ENCODE results near the gene MTNR1B.

Gene MTNR1B

DNA sequence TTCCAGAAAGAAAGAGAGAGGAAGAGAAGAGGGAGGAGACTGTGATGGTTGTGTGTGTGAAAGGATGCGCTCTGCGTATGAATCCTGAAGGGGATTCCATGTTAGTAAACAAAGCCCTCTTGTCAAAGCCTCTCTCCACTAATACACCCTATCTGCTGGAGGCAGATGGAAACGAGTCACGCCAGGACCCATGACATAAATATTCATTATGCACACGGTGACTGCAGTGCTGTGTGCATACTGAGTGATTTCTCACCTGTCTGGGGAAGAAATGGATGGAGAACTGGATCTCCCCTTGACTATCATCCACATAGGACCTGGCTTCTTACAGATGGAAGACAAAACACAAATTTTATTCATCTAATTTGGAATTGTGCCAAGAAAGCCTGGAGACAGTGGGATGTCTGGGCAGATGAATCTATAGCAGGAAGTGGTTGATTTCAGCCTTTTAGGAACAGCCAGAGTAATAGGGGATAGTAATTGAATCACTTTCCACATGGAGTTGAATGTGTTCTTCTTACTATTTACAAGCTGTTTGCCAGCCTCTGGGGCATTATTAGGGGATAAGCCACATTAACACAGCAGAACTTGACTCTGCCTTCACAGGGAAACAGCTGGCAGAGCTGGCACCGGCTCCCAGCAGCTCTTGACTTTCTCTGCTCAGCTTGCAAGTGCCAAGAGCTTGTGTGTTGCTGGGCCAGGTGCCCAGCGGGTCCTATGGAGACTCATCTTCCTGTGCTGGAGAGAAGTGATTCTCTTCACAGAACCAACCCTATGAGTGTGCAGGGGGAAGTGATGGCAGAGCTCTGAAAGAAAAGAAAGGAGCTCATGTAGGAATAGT lies 9.0 kb downstream of the MTNR1B start:
- DNase-seq = no peak

DNA sequence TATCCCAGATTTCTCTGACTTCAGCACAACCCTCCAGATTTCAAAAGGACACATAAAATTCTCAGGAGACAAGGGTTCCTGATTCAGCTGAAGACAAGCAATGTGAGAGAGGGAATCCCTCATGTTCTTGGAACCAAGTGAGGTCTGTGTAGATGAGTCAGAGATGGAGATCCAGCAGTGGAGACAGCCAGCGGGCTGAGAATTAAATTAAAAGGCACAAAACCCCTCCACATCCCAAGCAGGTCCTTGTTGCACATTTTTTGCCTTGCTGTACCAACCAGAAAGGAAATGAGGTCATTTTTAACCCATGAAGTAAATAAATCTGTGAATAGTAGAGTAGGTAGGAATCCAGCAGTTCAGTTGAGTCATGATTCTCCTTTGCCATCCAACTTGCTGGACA lies 9.7 kb downstream of the MTNR1B start:
- DNase-seq = no peak

DNA sequence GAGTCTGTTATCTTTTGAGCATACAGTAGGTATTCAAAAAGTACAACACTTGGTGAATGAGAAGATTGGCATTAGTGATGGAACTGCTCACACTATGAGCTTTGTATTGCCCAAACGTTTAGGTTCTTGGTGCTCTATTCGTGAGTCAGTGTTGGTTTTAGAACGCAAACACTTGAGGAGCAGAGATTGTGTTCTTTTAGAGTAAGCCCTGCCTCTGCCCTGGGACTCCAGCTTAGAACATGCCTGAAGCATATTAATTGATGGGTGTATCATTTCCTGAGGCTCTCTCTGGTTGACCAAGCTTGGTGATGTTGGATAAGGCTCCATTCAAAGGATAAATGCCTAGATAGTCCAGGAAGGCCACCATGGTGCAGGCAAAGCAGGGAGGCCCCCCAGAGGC lies 10.9 kb downstream of the MTNR1B start:
- DNase-seq = no peak

DNA sequence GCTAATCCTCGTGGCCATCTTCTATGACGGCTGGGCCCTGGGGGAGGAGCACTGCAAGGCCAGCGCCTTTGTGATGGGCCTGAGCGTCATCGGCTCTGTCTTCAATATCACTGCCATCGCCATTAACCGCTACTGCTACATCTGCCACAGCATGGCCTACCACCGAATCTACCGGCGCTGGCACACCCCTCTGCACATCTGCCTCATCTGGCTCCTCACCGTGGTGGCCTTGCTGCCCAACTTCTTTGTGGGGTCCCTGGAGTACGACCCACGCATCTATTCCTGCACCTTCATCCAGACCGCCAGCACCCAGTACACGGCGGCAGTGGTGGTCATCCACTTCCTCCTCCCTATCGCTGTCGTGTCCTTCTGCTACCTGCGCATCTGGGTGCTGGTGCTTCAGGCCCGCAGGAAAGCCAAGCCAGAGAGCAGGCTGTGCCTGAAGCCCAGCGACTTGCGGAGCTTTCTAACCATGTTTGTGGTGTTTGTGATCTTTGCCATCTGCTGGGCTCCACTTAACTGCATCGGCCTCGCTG lies 12.1 kb downstream of the MTNR1B start:
- DNase-seq = no peak

DNA sequence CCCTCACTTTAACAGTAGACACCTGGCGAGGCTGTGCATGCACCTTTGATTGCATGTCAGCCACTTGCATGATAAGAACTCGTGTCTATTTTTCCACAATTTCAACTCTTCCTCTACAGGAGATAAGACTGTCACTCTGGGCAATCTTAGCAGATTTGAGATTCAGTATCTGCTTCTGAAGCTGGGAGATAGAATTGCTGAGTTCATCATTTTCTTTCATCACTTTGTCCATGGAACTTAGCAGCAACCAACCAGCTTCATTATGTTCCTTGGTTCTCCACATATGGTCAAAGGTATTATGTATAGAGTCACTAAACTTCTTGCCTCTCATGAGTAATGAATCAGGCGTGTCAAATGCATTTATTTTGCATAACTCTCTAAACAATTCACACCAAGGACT lies 17.1 kb downstream of the MTNR1B start:
- no peak for DNase-seq

DNA sequence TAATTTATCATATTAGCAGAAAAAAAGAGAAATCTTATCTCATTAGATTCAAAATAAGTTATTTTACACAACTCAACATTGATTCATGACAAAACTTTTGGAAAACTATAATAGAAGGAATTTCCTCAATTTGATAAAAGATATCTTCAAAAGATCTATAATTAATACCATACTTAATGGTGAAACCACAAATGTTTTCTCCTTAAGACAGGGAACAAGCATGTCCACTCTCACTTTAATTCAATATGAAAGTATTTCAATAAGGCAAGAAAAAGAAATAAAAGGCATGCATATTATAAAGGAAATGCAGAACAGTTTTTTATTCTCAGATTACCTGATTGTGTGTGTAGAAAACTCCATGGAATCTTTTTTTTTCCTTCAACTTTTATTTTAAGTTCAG lies 23.6 kb downstream of the MTNR1B start:
- DNase-seq = no peak

DNA sequence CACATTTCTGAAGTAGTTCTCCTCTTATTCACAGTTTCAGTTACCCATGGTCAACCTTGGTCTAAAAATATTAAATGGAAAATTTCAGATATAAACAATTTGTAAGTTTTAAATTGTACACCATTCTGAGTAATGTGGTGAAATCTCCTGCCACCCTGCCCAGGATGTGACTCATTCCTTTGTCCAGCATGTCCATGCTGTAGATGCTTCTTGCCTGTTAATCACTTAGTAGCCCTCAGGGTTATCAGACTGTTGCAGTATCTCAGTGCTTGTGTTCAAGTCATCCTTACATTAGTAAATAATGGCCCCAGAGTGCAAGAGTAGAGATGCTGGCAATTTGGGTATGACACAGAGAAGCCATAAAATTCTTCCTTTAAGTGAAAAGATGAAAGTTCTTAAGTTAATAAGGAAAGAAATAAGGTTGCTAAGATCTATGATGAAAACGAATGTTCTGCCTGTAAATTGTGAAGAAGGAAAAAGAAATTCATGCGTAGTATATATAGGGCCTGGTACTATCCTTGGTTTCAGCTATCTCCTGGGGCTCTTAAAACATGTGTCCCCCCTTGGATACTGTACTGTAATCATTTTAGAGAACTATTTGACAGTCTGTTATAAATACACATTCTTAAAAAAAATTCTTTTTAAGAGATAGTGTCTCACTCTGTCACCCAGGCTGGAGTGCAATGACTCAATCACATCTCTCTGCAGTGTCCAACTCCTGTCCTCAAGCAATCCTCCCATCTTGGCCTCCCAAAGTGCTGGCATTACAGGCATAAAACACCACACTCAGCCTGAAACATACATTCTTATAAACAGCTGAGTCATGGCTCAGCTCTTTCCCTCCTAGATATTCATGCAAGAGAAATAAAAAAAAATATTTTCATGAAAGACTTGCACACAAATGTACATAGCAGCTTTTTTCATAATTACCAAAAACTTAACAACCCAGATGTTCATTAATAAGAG lies 31.3 kb downstream of the MTNR1B start:
- DNase-seq = no peak

DNA sequence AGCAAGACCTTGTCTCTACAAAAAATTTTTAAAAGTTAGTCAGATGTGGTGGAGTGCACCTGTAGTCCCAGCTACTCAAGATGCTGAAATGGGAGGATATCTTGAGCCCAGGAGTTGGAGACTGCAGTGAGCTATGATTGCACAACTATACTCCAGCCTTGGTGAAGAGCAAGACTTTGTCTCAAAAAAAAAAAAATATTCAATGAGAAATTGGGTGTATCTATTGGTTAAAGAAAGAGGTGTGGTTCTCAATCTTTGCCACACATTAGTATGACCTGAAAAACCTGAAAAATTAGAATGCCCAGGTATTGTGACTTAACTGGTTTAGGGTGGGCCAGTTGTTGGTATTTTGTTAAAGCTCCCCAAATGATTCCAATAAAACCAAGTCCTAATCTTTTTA lies 32.4 kb downstream of the MTNR1B start:
- no peak for DNase-seq

DNA sequence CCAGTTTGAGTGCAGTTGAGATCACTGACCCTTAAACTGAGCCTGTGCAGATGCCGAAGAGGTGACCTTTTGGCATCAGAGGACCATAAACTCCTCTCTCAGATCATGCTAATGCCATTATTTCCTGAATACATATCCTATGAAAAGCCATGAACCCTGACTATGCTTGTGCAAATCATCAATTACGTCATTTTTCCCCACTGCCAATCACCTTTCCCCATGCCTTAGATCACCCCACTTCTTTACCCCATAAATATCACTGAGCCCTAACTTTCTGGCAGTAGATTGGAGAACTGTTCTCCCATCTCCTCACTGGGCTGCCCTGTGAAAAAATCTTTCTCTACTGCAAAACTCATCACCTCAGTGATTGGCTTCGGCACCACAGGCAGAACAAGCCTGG lies 32.9 kb downstream of the MTNR1B start:
- DNase-seq = no peak

DNA sequence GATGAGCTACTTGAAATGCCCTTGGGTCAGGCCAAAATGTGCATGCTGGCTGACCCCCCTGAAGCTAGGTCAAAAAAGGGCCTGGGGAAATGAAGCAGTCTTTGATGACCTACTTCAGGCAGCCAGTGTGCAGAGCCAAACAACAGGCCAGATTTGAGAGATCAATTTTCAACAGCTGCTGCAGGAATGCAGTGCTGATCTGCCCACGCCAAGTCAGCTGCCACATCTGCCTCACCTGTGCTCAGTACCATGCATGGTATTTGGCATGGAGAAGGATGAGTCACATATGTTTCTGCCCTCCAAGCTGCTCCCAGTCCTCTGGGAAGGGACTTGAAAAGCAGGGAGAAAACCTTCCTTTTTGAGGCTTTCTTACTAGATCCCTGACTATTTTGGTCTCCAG lies 35.8 kb downstream of the MTNR1B start:
- DNase-seq = no peak

DNA sequence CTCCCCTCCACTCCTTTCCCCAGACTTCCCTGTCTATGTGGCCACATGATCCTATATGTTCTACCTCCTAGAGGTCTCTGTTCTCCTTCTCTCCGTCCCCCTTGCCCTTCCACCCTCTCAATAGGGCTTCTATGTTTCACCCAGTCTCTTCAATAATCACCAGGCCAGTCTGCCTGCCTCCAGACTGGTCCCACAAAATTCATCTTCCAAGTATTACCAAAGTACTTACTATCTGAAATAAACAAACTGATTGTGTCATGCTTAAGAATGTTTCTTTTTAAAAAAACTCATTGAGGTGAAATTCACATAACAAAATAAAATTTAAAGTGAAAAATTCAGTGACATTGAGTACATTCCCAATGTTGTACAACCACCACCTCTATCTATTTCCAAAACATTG lies 44.2 kb downstream of the MTNR1B start:
- DNase-seq = no peak

DNA sequence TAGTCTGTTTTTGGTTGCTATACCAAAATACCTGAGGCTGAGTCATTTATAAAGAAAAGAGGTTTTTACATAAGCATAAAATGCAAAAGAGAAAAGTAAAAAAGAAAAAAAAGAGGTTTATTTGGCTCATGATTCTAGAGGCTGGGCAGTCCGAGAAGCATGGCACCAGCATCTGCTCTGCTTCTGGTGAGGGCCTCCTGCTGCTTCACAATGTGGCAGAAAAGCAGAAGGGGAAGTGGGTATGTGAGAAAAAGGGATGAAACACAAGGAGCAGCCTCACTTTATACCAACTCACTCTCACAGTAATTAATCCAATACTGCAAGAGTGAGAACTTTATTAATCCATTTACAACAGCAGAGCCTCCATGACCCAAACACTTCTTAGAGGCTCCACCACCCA lies 47.1 kb downstream of the MTNR1B start:
- DNase-seq = no peak

DNA sequence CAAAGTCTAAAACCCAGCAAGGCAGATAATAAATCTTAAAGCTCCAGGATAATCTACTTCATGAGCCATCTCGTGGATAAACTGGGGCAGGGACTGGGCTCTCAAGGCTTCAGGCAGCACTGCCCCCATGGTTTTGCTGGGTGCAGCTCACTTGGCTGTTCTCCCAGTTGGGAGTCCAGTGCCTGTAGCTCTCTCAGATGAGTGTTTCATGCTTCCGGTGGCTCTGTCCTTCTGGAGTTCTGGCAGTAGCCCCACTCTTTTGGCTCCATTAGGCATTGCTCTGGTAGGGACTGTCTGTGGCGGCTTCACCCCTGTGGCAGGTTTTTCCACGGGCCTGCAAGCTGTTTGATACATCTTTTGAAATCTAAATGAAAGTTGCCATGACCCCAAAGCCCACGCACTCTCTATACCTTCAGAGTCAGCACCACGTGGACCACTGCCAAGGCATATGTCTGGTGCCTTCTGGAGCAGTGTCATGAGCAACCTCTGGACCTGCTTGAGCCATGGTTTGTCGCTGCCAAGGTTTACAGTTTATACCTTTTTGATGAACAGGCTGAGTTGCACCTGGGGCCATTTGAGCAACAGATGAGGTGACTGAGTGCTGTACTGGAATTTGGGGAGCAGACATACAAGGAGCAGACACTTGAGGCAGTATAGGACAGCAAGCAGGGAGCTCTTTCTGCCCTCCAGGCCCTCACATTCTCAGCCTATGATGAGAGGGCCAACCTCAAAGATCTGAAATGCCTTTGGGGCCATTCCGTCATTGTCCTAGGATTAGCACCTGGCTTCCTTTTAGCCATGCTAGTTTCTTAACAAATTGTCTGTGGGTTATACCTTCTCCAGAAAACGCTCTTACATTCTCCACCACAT lies 48.6 kb downstream of the MTNR1B start:
- no peak for DNase-seq

DNA sequence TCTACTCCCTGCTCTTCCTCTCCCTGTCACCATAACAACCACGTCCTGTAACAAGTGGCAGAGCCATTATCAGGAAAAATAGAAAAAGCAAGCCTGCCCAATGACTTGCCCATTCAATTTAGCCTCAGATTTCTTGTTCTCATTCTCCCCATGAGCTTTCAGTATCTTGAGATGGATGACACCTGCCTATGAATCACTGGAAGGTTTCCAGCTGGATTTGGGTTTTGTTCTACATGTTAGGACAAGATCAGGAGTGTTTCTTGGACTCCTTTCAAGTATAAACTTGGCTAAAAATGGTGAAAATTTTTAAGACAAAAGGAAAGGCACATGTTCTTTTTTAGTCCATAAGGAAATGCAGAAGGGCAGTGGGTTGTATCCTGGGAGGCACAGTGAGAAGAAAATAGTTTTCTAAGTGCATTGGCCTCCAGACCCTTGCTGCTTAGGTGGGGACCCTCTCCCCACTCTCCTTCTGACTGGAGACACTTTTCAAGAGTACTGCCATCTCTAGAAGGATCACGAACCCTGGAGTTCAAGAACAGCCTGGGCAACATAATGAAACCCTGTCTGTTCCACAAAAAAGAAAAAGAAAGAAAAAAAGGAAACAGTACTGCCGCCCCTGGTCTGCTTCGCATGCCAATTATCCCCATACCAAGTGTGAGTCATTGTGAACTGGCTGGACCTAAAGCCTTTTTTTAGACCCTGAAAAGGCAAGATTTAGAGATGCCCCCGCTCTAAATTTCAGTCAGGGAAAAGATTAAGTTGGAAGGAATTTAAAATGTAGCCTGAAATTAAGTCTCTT lies 51.0 kb downstream of the MTNR1B start:
- no peak for DNase-seq

DNA sequence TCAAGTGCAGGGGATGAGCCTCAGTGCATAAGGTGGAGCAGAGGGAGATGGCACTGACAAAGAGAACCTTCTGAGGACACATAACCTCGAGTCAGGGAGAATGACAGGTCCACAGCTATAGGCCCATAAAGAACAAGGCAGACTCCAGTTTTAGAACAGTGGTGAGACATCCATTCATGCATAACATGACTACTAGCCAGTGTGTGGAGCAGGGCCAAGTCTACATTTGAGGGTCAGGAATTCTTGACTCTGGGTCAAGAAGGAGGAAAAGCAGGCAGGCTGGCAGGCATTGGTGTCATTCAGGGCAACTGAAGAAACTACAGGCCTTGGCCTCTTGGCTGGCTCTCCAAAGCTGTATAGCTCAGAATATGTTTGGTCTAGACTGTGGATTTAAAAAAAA lies 54.9 kb downstream of the MTNR1B start:
- no peak for DNase-seq

DNA sequence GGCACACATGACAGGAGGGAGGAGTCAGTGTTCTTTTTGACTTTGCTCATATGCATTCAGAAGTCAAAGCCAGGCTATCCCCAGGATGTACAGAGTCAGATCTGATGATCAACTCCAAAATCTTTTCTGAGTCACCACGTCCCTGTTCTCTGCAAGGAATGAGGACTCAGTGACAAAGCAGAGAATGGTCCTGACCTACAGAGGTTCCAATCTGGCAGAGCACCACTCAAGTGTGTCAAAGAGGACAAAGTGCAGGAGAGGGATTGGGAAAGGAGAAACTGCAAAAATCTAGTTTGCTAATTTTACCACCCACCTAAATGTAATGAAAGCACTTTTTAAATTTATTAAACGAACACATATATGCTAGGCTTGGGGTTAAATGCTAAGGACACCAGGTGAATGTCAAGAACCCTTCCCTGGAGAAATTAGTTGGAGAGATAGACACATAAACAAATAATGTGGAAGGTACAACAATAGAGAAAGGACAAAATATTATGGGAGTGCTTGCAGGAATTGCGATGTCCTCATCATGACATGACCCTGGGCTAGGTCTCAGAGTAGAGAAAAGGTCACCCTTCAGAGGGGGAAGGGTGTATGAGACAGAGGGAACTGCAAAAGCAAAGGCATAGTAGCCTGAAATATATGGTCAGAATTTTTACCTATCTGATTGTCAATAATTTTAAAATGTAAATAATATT lies 56.3 kb downstream of the MTNR1B start:
- DNase-seq = no peak

DNA sequence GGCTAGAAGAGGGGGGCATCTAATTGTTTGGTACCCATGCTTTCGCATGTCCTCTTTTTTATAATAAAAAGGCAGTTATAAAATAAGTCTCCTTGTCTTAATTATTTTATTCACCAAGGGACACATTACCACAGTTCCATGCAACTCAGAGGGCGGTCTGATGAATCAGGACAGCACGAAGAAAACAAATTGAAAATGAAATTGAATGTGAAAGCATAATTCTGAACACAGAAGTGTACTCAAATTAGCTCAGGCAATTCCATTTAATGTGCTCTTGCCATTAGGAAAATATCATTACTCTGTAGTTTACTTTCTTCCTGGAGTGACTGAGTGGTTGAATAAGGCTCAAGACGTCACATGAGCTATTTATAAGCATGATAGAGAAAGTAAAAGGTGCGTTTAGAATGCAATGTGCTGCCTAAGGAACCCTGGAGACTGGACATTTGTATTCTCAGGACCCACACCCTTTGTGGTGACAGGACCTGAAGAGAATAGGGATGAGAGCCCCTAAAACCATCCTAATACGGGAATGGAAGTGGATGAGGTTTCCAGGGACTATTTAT lies 59.6 kb downstream of the MTNR1B start:
- no peak for DNase-seq

DNA sequence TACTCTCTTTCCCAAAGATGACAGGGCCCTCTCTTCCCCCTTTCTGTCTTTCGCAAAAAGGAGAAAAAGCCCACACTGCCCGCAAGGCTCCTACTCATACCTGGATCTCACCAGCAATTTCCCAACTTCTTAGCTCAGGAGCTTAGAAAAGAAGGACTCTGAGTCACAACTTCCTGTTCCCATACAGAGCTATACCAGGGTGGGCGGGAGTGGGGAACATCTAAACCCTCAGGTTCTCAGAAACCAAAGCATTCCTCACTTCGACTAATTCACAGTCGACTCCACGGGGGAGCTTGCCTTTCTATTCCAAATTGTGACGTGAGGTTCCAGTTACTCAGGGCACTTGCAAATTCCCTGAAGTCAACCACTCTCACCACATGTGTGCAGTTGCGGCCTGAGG lies 61.9 kb downstream of the MTNR1B start:
- no peak for DNase-seq
